H9 (cell line): ENCODE data around the gene MRPL43. TPM values are rescaled to one million over a fixed set of nuclear protein-coding genes. Genes with fewer than 3 reads are reported as not detected.

ENCODE experiments used
- DNase-seq: peaks from one replicate; pipeline ENCODE4 v3.0.0-alpha.2; 2017
- H2AFZ ChIP-seq: one replicate; pipeline ENCODE4 v1.6.1; 2013; ENCODE audit warnings: mild to moderate bottlenecking, low read length, control low read depth, moderate library complexity
- H2AK5ac ChIP-seq: 2 replicates; pipeline ENCODE4 v1.6.1; 2013; ENCODE audit warnings: low read length, control low read depth, mixed read lengths; ENCODE audit not compliant: insufficient read length
- H2BK120ac ChIP-seq: one replicate; pipeline ENCODE4 v1.6.1; 2013; ENCODE audit warnings: low read depth, mild to moderate bottlenecking, low read length, control low read depth, inconsistent platforms; ENCODE audit not compliant: poor library complexity, severe bottlenecking
- H2BK12ac ChIP-seq: 2 replicates; pipeline ENCODE4 v1.6.1; 2013; ENCODE audit warnings: low read length, control low read depth, mixed read lengths, low read depth; ENCODE audit not compliant: insufficient read length
- H2BK15ac ChIP-seq: 2 replicates; pipeline ENCODE4 v1.6.1; 2013; ENCODE audit warnings: low read depth, low read length, control low read depth
- H2BK20ac ChIP-seq: one replicate; pipeline ENCODE4 v1.6.1; 2013; ENCODE audit warnings: low read depth, mild to moderate bottlenecking, low read length, control low read depth, inconsistent platforms; ENCODE audit not compliant: poor library complexity, severe bottlenecking
- H2BK5ac ChIP-seq: 2 replicates; pipeline ENCODE4 v1.6.1; 2013; ENCODE audit warnings: low read length, control low read depth, mixed read lengths; ENCODE audit not compliant: insufficient read length
- H3K14ac ChIP-seq: 2 replicates; pipeline ENCODE4 v1.6.1; 2013; ENCODE audit warnings: low read length, control low read depth; ENCODE audit not compliant: insufficient read depth
- H3K18ac ChIP-seq: 2 replicates; pipeline ENCODE4 v1.6.1; 2013; ENCODE audit warnings: low read depth, mild to moderate bottlenecking, mixed read lengths, low read length, control low read depth; ENCODE audit not compliant: insufficient read length
- H3K23ac ChIP-seq: 2 replicates; pipeline ENCODE4 v1.6.1; 2013; ENCODE audit warnings: low read length, control low read depth, mixed read lengths, low read depth; ENCODE audit not compliant: insufficient read length
- H3K23me2 ChIP-seq: 2 replicates; pipeline ENCODE4 v1.6.1; 2013; ENCODE audit warnings: low read depth, mild to moderate bottlenecking, mixed read lengths, low read length, control low read depth; ENCODE audit not compliant: insufficient read length, poor library complexity, severe bottlenecking
- H3K27ac ChIP-seq: 2 replicates; pipeline ENCODE4 v1.5.1; 2013; ENCODE audit warnings: low read length, control low read depth, mixed read lengths, low read depth; ENCODE audit not compliant: insufficient read length
- H3K27me3 ChIP-seq: 2 replicates; pipeline ENCODE4 v1.6.1; 2013; ENCODE audit warnings: low read length, control low read depth, inconsistent platforms; ENCODE audit not compliant: insufficient read depth
- H3K4ac ChIP-seq: 2 replicates; pipeline ENCODE4 v1.6.1; 2013; ENCODE audit warnings: low read depth, mild to moderate bottlenecking, control low read depth, inconsistent platforms, low read length, moderate library complexity
- H3K4me1 ChIP-seq: 2 replicates; pipeline ENCODE4 v1.6.1; 2013; ENCODE audit warnings: low read length, control low read depth, inconsistent platforms; ENCODE audit not compliant: insufficient read depth
- H3K4me2 ChIP-seq: 2 replicates; pipeline ENCODE4 v1.6.1; 2013; ENCODE audit warnings: low read length, control low read depth, mixed read lengths; ENCODE audit not compliant: insufficient read length, insufficient read depth
- H3K56ac ChIP-seq: 2 replicates; pipeline ENCODE4 v1.6.1; 2013; ENCODE audit warnings: low read depth, mild to moderate bottlenecking, mixed read lengths, low read length, control low read depth; ENCODE audit not compliant: insufficient read length
- H3K79me1 ChIP-seq: 2 replicates; pipeline ENCODE4 v1.6.1; 2013; ENCODE audit warnings: low read depth, mild to moderate bottlenecking, moderate library complexity, low read length, control low read depth, inconsistent platforms; ENCODE audit not compliant: insufficient read depth, poor library complexity, severe bottlenecking
- H3K79me2 ChIP-seq: 2 replicates; pipeline ENCODE4 v1.6.1; 2013; ENCODE audit warnings: low read length, control low read depth, inconsistent platforms; ENCODE audit not compliant: insufficient read depth
- H3K9ac ChIP-seq: 2 replicates; pipeline ENCODE4 v1.6.1; 2013; ENCODE audit warnings: low read length, control low read depth, mixed read lengths; ENCODE audit not compliant: insufficient read length; ENCODE audit errors: extremely low read depth
- H3K9me3 ChIP-seq: one replicate; pipeline ENCODE4 v1.6.1; 2013; ENCODE audit warnings: low read depth, low read length, inconsistent platforms; ENCODE audit not compliant: control insufficient read depth
- H3T11ph ChIP-seq: one replicate; pipeline ENCODE4 v1.6.1; 2013; ENCODE audit warnings: mild to moderate bottlenecking, low read length, control low read depth, inconsistent platforms
- H4K20me1 ChIP-seq: one replicate; pipeline ENCODE4 v1.6.1; 2013; ENCODE audit not compliant: control insufficient read depth, insufficient read length, insufficient read depth
- H4K5ac ChIP-seq: 2 replicates; pipeline ENCODE4 v1.6.1; 2013; ENCODE audit warnings: low read depth, mild to moderate bottlenecking, mixed read lengths, low read length, control low read depth; ENCODE audit not compliant: insufficient read length
- H4K8ac ChIP-seq: replicated peaks from 2 replicates; pipeline ENCODE4 v1.6.1; 2013; ENCODE audit warnings: low read length, control low read depth, mixed read lengths, low read depth; ENCODE audit not compliant: insufficient read length
- H4K91ac ChIP-seq: 2 replicates; pipeline ENCODE4 v1.6.1; 2013; ENCODE audit warnings: low read depth, mild to moderate bottlenecking, moderate library complexity, mixed read lengths, low read length, control low read depth; ENCODE audit not compliant: insufficient read length
- H3K27ac Mint-ChIP-seq, 3 experiments: 2 replicates in 2 of 3; 3 replicates in 1 of 3; pipeline ENCODE4 v1.8.0; 2020 to 2021; ENCODE audit warnings: mixed read lengths in 3 of 3, mild to moderate bottlenecking in 1 of 3, moderate library complexity in 1 of 3
- H3K27me3 Mint-ChIP-seq: 2 replicates; pipeline ENCODE4 v1.8.0; 2021; ENCODE audit warnings: low read depth, mild to moderate bottlenecking, moderate library complexity, mixed read lengths
- H3K36me3 Mint-ChIP-seq, 3 experiments: 2 replicates in 2 of 3; 3 replicates in 1 of 3; pipeline ENCODE4 v1.8.0; 2020 to 2021; ENCODE audit warnings: low read depth in 3 of 3, mixed read lengths in 3 of 3; ENCODE audit not compliant: insufficient read depth in 1 of 3
- H3K4me1 Mint-ChIP-seq, 2 experiments: 2 replicates each; pipeline ENCODE4 v1.8.0; 2020; ENCODE audit warnings: mixed read lengths in 2 of 2
- H3K4me3 Mint-ChIP-seq, 2 experiments: 2 replicates in 1 of 2; 3 replicates in 1 of 2; pipeline ENCODE4 v1.8.0; 2020 to 2021; ENCODE audit warnings: mild to moderate bottlenecking in 2 of 2, mixed read lengths in 2 of 2, moderate library complexity in 1 of 2
- H3K9me3 Mint-ChIP-seq, 2 experiments: 2 replicates in 1 of 2; 3 replicates in 1 of 2; pipeline ENCODE4 v1.8.0; 2020; ENCODE audit warnings: mild to moderate bottlenecking in 2 of 2, mixed read lengths in 2 of 2, moderate library complexity in 1 of 2
- WGBS: extraction: QIAGEN DNeasy Blood & Tissue Kit; methylation state at CpG from one replicate; pipeline ENCODE4 v1.1.7; 2013; ENCODE audit warnings: missing lambda C conversion rate, low lambda C conversion rate, mixed read lengths; ENCODE audit not compliant: insufficient read length; ENCODE audit errors: extremely low coverage; 5-methylcytosine and 5-hydroxymethylcytosine counted together
- total RNA-seq: library from RNA; stranded (reverse); gene quantifications from 2 replicates; pipeline ENCODE4 v1.2.1, GENCODE V29; 2021
- TF ChIP-seq, protein P1 (sequence below): fragments of 200-600 bp; sonication (generic); conservative IDR thresholded peaks from 3 replicates; pipeline ENCODE4 v1.8.0; 2021; ENCODE audit warnings: antibody characterized with exemption, mild to moderate bottlenecking

The MRPL43 gene
- total RNA-seq, 1 experiment from 2014 or later, result 70.3 TPM

DNA sequence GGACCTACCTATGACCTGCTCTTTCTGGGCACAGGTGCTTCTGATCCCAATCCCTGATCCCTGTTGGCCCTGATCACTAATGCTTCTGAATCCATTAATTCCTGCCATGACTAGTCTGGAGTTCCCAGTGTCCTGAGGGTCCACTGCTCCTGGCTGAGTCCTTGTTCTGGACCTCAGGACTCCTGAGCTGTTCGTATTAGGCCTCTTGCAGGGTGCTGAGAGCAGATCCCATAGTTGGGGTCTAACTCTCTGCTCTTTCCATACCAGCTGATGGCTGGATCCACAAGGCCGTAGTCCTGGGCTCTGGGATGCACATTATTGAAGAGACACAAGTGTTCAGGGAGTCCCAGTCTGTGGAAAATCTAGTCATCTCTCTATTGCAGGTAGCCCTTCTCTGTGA lies 7.0 kb downstream of the MRPL43 start:
- Histone ChIP-seq H2BK5ac (no peak overlapping the region), H3K27me3 (no peaks in the 10 kb centered on the region), H3K56ac (no peak overlapping the region), H4K5ac (no peak overlapping the region), H3K18ac (no peak overlapping the region), H4K91ac (no peak overlapping the region), H3K9ac (no peak overlapping the region), H3K79me1 (no peaks in the 10 kb centered on the region), H3K4me1 (no peaks in the 10 kb centered on the region), H4K8ac (no peak overlapping the region), H2AFZ (no peak overlapping the region), H3K9me3 (no peaks in the 10 kb centered on the region), H2AK5ac (no peak overlapping the region), H2BK20ac (no peak overlapping the region), H2BK12ac (no peak overlapping the region), H3K4ac (no peak overlapping the region), H3K4me2 (no peak overlapping the region), H2BK120ac (no peak overlapping the region), H3K27ac (no peak overlapping the region), H3K14ac (no peak overlapping the region), H3K23ac (no peak overlapping the region), H3T11ph (no peak overlapping the region), H3K79me2 (no peaks in the 10 kb centered on the region), H3K23me2 (no peaks in the 10 kb centered on the region), H4K20me1 (no peaks in the 10 kb centered on the region), H2BK15ac (no peak overlapping the region)
- Mint-ChIP-seq H3K4me1 (no peaks in the 10 kb centered on the region), H3K27ac (no peak overlapping the region), H3K36me3 (peaks cover 3 to 24% (median 21%) of the 10 kb centered on the region in 3 experiments; a peak in 5 of 7 replicates), H3K27me3 (no peaks in the 10 kb centered on the region; the same call in 1 of the 2 replicates), H3K9me3 (no peaks in the 10 kb centered on the region; a peak in 1 of 5 replicates), H3K4me3 (no peak overlapping the region)
- TF ChIP-seq, protein P1, sequence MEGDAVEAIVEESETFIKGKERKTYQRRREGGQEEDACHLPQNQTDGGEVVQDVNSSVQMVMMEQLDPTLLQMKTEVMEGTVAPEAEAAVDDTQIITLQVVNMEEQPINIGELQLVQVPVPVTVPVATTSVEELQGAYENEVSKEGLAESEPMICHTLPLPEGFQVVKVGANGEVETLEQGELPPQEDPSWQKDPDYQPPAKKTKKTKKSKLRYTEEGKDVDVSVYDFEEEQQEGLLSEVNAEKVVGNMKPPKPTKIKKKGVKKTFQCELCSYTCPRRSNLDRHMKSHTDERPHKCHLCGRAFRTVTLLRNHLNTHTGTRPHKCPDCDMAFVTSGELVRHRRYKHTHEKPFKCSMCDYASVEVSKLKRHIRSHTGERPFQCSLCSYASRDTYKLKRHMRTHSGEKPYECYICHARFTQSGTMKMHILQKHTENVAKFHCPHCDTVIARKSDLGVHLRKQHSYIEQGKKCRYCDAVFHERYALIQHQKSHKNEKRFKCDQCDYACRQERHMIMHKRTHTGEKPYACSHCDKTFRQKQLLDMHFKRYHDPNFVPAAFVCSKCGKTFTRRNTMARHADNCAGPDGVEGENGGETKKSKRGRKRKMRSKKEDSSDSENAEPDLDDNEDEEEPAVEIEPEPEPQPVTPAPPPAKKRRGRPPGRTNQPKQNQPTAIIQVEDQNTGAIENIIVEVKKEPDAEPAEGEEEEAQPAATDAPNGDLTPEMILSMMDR, result no peak
- WGBS, result no CpG with 5 or more reads among the region's 2 CpGs
- no peak for DNase-seq
